Astrocyte of the cerebellum (primary cell): ENCODE measurements around the gene TMEM258.

Experiments used
- DNase-seq: peaks from one replicate; pipeline ENCODE4 v3.0.0-alpha.2; 2011; ENCODE audit warnings: low read depth
- H3K4me3 ChIP-seq: 2 replicates; pipeline ENCODE4 v1.5.1; 2011; ENCODE audit warnings: mild to moderate bottlenecking, low read depth, low read length, moderate library complexity
- in situ Hi-C: cut with HindIII; loops from 2 replicates; pipeline ENCODE4 v1.10.0; 2017; ENCODE audit warnings: low sequenced_read_pairs
- TF ChIP-seq, protein P1 (sequence below): IDR thresholded peaks from 2 replicates; pipeline ENCODE4 v1.5.1; 2012; ENCODE audit warnings: low read length, low read depth, moderate library complexity, mild to moderate bottlenecking; ENCODE audit errors: missing control alignments

TMEM258 gene

DNA sequence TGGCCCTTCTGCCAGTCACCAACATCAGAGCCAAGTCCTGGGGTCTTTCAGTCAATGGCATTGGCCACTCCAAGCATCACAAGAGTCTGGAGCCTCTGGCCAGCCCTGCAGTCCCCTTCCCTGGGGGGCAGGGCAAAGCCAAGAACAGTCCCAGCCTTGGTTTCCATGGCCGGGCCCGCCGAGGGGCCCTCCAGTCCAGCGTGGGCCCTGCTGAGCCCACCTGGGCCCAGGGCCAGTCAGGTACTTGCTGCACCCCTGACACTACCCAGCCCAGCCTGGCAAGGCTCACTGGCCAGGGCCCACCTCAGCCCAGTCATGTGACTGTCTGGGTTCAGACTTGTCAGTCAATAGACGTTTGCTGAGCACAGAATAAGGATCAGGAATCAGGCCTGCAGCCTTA lies 10.8 kb downstream of the TMEM258 start:
- H3K4me3 ChIP-seq, result no peak overlapping the region
- in situ Hi-C loops, result no loop called here
- DNase-seq, result no peak
- TF ChIP-seq, protein P1, sequence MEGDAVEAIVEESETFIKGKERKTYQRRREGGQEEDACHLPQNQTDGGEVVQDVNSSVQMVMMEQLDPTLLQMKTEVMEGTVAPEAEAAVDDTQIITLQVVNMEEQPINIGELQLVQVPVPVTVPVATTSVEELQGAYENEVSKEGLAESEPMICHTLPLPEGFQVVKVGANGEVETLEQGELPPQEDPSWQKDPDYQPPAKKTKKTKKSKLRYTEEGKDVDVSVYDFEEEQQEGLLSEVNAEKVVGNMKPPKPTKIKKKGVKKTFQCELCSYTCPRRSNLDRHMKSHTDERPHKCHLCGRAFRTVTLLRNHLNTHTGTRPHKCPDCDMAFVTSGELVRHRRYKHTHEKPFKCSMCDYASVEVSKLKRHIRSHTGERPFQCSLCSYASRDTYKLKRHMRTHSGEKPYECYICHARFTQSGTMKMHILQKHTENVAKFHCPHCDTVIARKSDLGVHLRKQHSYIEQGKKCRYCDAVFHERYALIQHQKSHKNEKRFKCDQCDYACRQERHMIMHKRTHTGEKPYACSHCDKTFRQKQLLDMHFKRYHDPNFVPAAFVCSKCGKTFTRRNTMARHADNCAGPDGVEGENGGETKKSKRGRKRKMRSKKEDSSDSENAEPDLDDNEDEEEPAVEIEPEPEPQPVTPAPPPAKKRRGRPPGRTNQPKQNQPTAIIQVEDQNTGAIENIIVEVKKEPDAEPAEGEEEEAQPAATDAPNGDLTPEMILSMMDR, result no peak

DNA sequence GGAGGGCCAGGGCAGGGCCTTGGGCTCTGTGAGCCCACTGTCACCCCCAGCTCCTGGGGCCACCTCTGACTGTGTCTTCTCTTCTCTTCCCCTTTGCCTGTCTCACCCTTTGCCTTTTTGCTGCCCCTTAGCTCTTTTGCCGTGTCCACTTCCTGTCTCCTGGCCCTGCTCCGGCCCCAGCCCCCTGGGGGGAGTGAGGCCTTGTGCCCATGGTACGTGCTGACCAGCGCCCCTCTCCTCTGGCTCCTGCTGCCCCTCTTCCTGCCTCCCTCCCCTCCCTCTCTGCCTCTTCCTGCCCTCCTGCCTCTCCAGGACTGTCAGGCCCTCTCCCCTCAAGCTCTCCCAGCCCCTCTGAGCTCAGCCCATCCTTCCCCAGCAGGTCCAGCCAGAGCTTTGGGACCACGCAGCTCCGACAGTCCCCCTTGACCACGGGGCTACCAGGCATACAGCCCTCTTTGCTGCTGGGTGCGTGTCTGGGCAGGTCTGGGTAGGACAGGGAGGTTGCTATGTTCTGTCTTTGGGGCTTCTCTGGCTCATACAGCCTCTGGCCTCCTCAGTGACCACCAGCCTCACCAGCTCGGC lies 11.7 kb downstream of the TMEM258 start:
- H3K4me3 ChIP-seq, result no peak overlapping the region
- in situ Hi-C loops, result no loop called here
- DNase-seq, result no peak
- TF ChIP-seq, protein P1, result no peak

DNA sequence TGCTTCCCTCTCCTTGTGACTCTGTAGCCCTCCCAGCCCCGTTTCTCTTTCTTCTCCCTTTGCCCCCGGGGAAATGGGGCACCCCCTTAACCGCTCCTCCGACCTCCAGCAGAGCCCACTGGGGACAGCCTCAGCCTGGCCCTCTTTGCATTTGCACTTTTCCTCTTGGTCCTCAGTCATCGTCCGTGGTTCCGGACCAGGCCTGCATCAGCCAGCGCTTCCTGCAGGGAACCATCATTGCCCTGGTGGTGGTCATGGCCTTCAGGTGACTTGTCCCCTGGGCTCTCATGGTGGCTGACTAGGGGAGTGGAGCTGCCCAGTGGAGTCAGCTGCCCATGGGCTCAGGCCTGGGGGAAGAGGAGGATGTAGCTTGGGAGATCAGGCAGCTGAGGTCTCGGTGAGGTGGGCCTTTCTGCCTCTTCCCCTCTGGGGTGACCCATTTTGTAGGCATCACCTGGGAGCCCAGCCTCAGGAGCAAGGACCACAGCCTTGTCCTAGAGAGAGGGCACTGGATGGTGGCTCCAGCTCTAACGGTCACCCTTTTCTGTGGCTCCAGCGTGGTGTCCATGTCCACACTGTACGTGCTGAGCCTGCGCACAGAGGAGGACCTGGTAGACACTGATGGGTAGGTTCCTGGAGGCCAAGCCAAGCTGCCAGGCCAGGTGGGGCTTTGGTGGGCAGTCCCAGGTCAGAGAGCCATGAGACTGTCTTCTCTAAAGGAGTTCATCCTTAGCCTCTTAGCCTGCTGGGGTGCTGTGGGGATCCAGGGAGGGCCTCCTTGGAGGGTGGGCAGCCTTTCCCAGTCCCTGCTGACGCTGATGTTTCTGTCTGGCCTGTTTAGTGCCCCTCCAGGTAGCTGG lies 12.5 kb downstream of the TMEM258 start:
- TF ChIP-seq, protein P1, result no peak
- H3K4me3 ChIP-seq, result no peak overlapping the region
- no peak for DNase-seq
- in situ Hi-C loops, result no loop called here

DNA sequence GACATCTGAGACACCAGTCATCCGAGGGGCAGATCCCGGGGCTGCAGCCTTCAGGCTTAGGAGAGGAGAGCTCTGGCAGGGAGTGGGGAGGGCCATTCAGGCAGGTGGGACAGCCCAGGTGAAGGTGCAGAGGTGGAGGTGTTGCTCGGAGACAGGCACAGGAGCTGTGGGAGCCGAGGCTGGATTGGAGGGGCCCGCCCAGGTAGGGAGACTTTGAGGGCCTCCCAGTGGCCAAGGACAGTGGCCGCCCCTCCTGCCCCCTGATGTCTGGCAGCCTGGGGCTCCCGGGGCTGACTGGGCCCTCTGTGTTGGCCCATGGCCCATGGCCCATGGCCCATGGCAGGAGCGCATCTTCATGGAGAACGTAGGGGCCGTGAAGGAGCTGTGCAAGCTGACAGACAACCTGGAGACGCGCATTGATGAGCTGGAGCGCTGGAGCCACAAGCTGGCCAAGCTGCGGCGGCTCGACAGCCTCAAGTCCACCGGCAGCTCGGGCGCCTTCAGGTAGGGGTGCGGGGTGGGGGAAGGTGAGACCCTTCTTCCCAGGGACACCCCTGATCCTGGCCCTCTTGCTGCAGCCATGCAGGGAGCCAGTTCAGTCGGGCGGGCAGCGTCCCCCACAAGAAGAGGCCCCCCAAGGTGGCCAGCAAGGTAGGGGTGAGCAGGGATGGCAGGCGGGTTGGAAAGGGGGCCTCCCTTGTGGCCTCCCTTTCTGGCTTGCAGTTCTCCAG lies 13.3 kb downstream of the TMEM258 start:
- TF ChIP-seq, protein P1, result no peak
- no peak for DNase-seq
- no peak overlapping the region for H3K4me3 ChIP-seq
- in situ Hi-C loops, result no loop called here

DNA sequence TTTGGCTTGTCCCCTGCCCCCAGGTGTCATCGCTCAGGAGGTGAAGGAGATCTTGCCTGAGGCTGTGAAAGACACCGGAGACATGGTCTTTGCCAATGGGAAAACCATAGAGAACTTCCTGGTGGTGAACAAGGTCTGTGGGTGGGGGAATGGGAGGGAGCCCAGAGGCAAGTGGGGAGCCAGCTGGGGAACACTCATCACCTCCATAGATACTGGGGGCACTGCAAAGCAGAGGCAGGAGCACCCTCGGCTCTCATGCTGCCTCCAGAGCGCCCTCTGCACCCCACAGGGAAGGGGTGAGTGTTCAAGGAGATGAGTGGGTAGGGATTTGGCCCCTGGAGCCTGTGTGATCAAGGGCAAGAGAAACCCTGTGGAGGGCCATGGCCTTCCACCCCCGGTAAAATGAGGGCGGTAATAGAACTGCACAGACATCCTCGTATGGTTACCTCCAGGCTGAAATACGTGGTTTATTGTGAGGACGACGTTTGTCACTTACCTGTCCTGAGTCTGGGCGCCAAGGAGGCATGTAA lies 14.0 kb downstream of the TMEM258 start:
- TF ChIP-seq, protein P1, result no peak
- no peak overlapping the region for H3K4me3 ChIP-seq
- no peak for DNase-seq
- in situ Hi-C loops, result no loop called here

DNA sequence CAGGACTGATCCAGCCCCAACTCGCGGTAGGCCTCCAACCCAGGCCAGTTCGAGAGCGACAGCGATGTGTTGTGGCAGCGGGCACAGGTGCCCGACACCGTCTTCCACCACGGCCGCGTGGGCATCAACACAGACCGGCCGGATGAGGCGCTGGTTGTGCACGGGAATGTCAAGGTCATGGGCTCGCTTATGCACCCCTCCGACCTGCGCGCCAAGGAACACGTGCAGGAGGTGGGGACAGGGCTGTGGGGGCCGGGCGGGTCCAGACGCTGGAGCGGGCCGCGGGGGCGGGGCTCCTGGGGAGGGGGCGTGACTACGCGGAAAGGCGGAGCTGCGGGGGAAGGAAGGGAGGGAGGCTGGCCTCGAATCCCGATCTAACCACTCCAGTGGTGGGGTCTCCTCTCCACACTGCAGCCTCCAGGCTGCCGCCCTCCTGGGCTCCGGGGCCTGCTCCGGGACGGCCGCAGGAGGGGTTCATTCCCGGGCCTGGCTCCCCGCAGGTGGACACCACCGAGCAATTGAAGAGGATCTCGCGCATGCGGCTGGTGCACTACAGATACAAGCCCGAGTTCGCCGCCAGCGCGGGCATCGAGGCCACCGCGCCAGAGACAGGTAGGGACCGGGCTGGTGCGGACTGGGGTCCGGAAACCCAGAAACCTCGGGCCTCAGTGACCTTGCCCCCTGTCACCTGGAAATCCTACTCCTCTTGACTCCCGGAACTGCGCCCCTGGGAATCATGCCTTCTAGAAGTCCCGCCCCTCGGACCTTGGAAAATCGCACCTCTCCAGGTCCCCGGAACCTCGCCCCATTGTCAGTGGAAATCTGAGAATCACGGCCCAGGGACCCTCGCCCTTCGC lies 14.9 kb downstream of the TMEM258 start:
- TF ChIP-seq, protein P1, result no peak
- in situ Hi-C loops, result no loop called here
- H3K4me3 ChIP-seq, result peak overlapping the region; percentile 23
- no peak for DNase-seq
